Lower leg skin (tissue), 4 donors: ENCODE measurements around the gene IVD. TPM values are rescaled to one million over a fixed set of nuclear protein-coding genes. Genes with fewer than 3 reads are reported as not detected.
A peak's percentile ranks its signal among the peaks of the same experiment; 100 is the strongest.

Experiments used
- DNase-seq, 2 donors: peaks; one replicate each; pipeline ENCODE4 v3.0.0-alpha.2; 2019; ENCODE audit warnings: low spot score in 2 of 2
- H3K4me3 ChIP-seq: fragments of 200-600 bp; sonication (generic); 2 replicates; pipeline ENCODE4 v1.5.1; 2017; ENCODE audit warnings: mild to moderate bottlenecking, low read depth; ENCODE audit not compliant: poor library complexity, severe bottlenecking
- POLR2A ChIP-seq, 2 donors: fragments of 450-650 bp; IDR thresholded peaks; one replicate each; pipeline ENCODE4 v1.6.1; 2016 to 2017; ENCODE audit warnings: antibody characterized with exemption in 2 of 2, mild to moderate bottlenecking in 1 of 2, moderate library complexity in 1 of 2
- WGBS, 2 donors: methylation state at CpG; one replicate each; pipeline ENCODE4 v1.1.5; 2018; 5-methylcytosine and 5-hydroxymethylcytosine counted together
- intact Hi-C: fragments of 100-400 bp; cut with DNase I; formaldehyde crosslinking; loops from one replicate; pipeline ENCODE4 v1.15.0; 2023; ENCODE audit warnings: low total_unique reads
- total RNA-seq, 4 donors: library from RNA; depleted of rRNA; stranded (reverse); fragments of >200 nt; gene quantifications; one replicate each; pipeline ENCODE4 v1.1.0, GENCODE V29; 2016
- TF ChIP-seq, protein P1 (sequence below), 3 donors: fragments of 450-650 bp; IDR thresholded peaks; one replicate each; pipeline ENCODE4 v1.5.1; 2016; ENCODE audit warnings: antibody characterized with exemption in 3 of 3, mild to moderate bottlenecking in 3 of 3, moderate library complexity in 2 of 3

The IVD gene
- total RNA-seq = 10 to 100 TPM in 3 of 4 donors, 1 to 10 TPM in 1; 5.9 to 21.1 (median 12.6) TPM

DNA sequence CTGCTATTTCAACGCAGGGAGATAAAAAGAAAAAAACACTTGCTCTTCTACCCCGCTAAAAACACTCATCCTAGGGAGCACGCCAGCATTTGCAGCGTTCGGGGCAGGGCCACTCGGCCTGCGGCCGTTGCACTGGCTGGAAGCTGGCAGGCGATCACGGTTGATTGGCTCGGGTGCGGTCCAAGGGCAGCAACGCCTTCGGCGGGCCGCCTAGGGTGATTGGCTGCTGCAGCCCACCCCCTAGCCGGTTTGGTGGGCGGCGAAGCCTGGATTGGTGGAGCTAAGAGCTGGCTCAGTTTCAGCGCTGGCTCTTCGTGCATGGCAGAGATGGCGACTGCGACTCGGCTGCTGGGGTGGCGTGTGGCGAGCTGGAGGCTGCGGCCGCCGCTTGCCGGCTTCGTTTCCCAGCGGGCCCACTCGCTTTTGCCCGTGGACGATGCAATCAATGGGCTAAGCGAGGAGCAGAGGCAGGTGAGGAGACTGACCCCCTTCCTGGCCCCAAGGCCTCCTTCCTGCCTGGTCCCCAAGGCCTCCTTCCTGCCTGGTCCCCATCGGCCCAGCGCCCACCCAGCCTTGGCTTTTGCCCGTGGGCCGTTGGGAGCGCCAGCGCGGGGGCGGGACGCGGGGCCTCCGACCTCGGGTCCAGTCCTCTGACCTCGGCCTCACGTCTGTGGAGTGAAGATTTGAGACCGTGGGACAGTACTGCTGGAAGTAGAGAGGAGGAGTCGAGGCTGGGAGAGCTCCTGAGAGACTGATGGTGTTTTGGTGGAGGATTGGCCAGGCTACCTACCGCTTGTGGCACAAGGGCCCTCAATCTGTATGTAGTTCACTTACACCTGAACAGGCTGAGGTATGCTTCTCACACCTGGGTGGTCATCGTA is at the start of gene IVD:
Gene IVD (plus strand): TSS at position 295 of the 881 bp plus-strand sequence. CDS start 33 bp downstream, at position 328.
- 8 to 15% methylated on average over 36 to 47 of the region's 54 CpGs for WGBS, 2 donors
- H3K4me3 ChIP-seq = peak within 1 kb of the TSS; percentile 34
- intact Hi-C loops = no loop called here
- peak; percentile 88 to 97 for DNase-seq
- TF ChIP-seq, protein P1, sequence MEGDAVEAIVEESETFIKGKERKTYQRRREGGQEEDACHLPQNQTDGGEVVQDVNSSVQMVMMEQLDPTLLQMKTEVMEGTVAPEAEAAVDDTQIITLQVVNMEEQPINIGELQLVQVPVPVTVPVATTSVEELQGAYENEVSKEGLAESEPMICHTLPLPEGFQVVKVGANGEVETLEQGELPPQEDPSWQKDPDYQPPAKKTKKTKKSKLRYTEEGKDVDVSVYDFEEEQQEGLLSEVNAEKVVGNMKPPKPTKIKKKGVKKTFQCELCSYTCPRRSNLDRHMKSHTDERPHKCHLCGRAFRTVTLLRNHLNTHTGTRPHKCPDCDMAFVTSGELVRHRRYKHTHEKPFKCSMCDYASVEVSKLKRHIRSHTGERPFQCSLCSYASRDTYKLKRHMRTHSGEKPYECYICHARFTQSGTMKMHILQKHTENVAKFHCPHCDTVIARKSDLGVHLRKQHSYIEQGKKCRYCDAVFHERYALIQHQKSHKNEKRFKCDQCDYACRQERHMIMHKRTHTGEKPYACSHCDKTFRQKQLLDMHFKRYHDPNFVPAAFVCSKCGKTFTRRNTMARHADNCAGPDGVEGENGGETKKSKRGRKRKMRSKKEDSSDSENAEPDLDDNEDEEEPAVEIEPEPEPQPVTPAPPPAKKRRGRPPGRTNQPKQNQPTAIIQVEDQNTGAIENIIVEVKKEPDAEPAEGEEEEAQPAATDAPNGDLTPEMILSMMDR (IDR thresholded peaks at IDR 0.05) = no peak
- no peak for TF ChIP-seq POLR2A (IDR thresholded peaks at IDR 0.05)

DNA sequence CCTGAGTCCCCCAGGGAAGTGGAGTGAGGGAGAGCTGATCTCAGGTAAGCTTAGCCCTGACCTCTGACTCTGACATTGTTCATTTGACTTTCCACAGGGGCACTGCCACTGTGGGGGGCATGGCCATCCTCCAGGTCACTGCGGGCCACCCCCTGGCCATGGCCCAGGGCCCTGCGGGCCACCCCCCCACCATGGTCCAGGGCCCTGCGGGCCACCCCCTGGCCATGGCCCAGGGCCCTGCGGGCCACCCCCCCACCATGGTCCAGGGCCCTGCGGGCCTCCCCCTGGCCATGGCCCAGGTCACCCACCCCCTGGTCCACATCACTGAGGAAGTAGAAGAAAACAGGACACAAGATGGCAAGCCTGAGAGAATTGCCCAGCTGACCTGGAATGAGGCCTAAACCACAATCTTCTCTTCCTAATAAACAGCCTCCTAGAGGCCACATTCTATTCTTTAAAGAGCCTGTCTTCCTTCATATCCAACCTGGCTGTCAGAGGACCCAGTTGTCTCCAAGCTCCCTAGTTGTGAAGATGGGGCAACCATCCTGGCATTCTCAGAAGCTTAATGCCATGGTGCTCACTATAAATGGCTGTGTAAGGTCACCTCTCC is 49.5 kb upstream of the IVD start:
- 80 to 89% methylated on average over 1 to 3 of the region's 5 CpGs for WGBS, 2 donors
- intact Hi-C loops = no loop called here
- no peak for TF ChIP-seq POLR2A (IDR thresholded peaks at IDR 0.05)
- TF ChIP-seq, protein P1 (IDR thresholded peaks at IDR 0.05) = no peak
- no peak overlapping the region for H3K4me3 ChIP-seq
- no peak for DNase-seq

GRCh38 chr15:40357246-40357645 is 48.3 kb upstream of the IVD start:
- intact Hi-C loops = no loop called here
- H3K4me3 ChIP-seq = no peak overlapping the region
- no peak for DNase-seq
- TF ChIP-seq POLR2A (IDR thresholded peaks at IDR 0.05) = no peak
- TF ChIP-seq, protein P1 (IDR thresholded peaks at IDR 0.05) = no peak
- WGBS, 2 donors = 67 to 81% methylated on average over 1 of the region's 1 CpG

- TF ChIP-seq, protein P1 (IDR thresholded peaks at IDR 0.05) = no peak
- TF ChIP-seq POLR2A (IDR thresholded peaks at IDR 0.05) = no peak
- H3K4me3 ChIP-seq = no peak within 1 kb of the TSS
- intact Hi-C loops = no loop called here
- DNase-seq = peak; percentile 75 to 97
- 6 to 7% methylated on average over 37 to 44 of the region's 82 CpGs for WGBS, 2 donors
Measured at GRCh38 chr15:40357723-40358470, 47.7 kb upstream of the IVD start, which contains the start of gene DISP2. Gene DISP2, plus strand, starts transcription at chr15:40358219. Its CDS starts 103 bp downstream, at chr15:40358322.

GRCh38 chr15:40358471-40359353 is 46.9 kb upstream of the IVD start:
- H3K4me3 ChIP-seq = no peak overlapping the region
- intact Hi-C loops = no loop called here
- DNase-seq = no peak
- WGBS, 2 donors = 11 to 12% methylated on average over 30 to 31 of the region's 31 CpGs
- TF ChIP-seq POLR2A (IDR thresholded peaks at IDR 0.05) = no peak
- TF ChIP-seq, protein P1 (IDR thresholded peaks at IDR 0.05) = no peak
